TTC549 (cell line): ENCODE measurements around the gene CHST1.

Experiments
- FAIRE-seq: peaks from 2 replicates; lab custom pipeline; 2012; peaks lifted over from hg19 to GRCh38; lab: Jason Lieb, UNC

The CHST1 gene

DNA sequence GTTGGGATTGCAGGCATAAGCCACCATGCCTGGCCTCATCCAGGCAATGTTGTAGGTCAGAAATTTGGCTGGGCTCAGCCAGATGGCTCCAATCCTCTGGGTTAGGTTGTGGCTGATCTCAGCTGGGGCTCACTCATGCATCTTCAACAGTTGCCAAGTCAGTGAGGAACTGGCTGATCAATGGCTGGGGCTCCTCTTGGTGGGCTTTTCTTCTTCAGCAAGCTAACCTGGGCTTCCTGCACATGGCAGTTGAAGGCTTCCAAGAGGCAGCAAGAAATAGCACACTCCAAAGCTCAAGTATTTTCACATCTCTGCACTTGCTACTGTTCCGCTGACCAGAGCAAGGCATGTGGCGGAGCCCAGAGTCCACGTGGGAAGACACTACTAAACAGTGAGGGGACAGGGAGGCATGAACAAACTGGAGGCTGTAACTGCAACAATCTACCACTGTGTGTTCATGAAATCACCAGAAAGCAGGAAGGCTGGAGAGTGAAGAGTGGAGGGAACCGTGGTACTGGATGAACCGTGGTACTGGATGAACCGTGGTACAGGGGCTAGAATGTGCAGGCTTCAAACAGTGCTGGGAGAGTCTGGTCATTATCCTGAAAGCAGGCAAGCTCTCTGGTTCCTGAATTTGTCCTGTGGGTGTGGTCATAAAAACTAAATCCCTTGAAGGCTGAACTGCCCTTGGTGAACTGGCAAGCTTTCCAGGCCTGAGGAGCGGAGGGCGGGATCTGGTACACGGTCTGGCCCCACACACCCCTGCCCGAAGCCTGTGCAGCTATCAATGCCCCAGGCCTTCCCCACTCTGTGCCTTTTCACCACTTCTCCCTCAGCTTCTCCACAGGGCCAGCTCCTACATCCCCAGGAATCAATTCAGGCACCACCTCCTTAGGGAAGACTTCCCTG lies 20.2 kb downstream of the CHST1 start:
- no peak for FAIRE-seq

DNA sequence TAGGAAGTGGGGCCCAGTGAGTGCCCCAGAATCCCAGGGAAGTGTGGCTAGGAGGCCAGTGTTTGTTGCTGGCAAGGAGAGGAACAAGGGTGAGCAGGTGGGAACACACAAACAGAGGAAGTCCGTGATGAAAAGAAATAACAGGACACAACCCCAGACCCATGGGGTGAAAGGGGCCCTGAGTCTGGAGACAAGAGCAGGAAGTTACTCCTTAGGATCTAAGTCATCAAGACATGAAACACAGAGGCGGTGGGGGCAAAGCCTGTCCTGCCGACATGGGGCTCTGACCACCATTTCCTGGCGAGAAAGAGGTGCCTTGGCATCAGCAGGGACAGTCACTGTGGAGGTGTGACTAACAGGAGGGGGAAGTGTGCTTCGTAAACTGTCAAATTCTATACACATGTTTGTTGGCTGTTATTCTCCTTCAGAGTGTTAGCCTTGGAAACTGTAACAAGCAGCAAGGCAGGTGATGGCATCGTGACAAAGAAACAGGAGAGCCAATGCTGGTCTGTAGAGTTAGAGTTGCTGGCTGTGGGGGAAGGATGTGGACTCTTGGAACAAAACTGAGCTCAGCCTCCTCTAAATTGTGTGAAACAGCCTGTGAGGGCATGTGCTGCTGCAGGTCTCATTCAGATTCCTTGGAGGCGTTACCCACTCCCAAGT lies 21.7 kb downstream of the CHST1 start:
- FAIRE-seq, result no peak

DNA sequence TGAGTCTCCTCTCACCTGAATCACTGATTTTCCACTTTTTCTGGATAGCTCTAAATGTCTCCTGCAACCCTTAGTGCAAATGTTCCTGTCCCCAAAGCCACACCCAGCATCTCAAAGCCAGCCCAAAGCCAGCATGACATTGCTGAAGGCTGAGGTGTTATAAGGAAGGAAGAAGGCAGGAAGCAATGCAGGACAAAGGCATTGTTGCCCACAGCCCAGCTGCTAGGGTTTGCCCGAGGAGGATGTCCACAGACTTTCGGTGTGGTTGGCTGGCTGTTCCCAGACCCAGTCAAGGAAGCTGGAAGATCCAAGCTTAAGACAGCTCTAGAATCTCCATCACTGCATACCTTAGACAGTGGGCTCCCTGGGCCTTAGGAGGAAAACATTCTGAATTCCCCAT lies 23.5 kb downstream of the CHST1 start:
- FAIRE-seq, result no peak

DNA sequence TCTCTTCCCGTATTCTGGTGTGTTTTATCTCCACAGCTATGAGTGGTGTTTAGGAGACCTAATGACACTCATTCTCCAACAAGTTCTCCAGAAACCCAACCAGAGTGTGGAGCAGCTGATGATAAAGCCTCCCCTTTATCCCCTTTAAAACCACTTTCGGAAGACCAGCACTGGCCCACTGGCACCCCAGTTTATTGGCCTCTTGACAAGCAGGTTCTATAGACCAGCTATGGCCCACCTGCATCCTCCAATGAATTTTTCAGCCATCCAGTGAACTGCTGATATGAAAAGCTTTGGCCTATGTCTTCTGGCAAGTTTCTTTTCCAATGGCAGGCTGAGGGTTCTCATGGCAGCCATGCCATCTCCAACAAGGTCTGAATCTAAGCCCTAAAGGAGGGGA lies 27.4 kb downstream of the CHST1 start:
- FAIRE-seq, result no peak

DNA sequence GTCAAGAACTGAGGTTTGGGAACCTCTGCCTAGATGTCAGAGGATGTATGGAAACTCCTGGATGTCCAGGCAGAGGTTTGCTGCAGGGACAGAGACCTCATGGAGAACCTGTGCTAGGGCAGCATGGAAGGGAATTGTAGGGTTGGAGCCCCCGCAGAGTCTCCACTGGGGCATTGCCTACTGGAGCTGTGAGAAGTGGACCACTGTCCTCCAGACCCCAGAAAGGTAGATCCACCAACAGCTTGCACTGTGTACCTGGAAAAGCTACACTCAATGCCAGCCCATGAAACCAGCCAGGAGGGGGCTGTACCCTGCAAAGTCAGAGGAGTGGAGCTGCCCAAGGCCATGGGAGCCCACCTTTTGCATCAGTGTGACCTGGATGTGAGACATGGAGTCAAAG lies 29.5 kb downstream of the CHST1 start:
- no peak for FAIRE-seq

DNA sequence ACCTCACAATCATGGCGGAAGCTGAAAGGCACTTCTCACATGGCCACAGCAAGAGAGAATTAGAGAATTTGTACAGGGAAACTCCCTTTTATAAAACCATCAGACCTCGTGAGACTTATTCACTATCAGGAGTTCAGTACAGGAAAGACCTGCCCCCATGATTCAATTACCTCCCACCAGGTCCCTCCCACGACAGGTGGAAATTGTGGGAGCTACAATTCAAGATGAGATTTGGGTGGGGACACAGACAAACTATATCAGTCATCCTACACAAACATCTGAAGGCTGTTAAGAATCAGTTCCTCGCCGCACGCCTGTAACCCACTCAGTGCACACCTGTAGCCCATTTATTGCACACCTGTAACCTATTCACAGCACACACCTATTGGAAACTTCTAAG lies 39.8 kb downstream of the CHST1 start:
- no peak for FAIRE-seq

DNA sequence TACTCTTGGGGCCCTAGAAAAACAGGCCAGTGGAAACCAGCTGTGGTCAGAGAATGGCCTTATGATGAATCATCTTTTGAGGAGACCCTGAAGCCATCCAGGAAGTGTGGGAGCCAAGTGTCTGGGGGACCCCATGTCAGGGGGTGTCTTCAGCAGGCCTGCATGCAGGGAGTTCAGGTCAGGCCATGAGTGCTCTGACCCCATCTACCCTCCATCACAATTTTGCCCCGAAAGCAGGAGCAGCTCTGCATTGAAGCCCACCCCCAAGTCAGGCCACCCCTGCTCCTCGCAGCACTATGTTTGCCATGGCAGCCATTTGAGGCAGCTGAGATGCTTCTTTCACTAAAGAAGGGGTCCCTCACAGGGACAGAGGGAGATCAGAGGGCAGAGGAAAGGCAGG lies 41.3 kb downstream of the CHST1 start:
- FAIRE-seq, result no peak

DNA sequence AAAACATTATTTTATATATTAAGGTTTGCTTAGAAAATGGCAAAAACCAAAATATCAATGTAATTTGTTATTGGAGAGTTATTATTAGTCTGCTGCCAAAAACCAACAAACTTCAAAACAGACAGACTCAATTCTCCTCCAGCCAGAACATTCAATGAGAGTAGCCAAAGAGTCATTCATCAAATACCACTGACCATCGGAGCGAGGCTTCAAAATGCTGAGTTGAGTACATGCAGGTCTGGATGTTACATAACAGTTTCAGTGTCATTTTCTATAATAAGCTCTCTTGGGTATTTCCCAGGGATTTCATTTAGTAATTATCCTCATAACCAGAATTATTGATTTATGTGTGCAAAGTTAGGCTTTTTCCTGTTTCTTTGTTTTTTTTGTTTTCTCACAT lies 42.6 kb downstream of the CHST1 start:
- FAIRE-seq, result no peak

GRCh38 chr11:45622283-45622682 lies 43.1 kb downstream of the CHST1 start:
- no peak for FAIRE-seq

DNA sequence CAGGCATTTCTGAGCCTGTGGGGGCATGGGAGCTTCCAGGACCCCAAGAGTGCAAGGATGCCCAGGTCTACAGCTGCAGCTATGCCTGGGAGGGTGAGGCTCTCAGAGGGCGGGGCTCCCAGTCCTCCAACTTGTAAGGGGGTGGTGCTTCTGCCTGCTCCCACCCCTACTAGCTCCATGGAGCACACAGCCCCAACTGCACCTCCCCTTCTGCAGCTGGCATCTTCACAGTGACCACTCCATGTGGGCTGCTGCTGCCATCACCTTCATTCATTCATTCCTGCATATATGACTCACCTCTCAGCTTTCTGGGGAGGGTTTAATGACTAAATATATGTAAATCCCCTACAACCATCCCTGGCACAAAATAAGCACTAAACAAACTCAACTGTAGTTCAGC lies 43.8 kb downstream of the CHST1 start:
- no peak for FAIRE-seq

- FAIRE-seq, result no peak
These were observed 45.2 kb downstream of the CHST1 start for GRCh38 chr11:45620243-45620642.

GRCh38 chr11:45618897-45619296 lies 46.5 kb downstream of the CHST1 start:
- no peak for FAIRE-seq

- FAIRE-seq, result no peak
These were observed 47.4 kb downstream of the CHST1 start for GRCh38 chr11:45617871-45618601.

GRCh38 chr11:45616802-45617549 lies 48.4 kb downstream of the CHST1 start:
- FAIRE-seq, result no peak

DNA sequence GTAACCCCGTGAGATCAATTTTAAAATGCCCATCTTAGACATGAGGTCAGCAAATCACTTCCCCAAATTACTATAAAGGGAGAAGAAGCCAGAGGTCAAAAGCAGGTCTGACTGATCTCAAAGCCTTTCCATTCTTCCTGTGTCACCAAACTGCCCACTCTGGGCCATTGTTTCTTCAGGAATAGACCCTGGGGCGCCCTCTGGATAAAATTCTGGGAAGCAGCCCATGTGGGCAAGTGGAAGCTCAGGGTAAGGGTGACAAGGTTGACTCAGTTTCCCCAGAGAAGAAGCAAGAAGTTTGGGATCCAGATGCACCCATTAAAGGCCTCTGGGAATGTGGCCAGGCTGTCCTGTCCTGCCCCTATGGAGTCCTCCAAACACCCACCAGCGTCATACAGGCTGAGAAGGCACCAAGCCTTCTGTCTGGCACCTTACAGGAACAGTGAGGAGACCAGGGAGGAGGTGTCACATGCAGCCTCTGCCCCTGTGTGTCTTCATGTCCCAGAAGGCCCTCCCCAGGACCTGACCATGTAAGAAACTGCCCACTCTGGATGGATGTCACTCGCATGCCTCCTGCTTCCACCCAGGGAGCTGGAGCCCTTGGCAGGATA lies 50.1 kb downstream of the CHST1 start:
- no peak for FAIRE-seq

- no peak for FAIRE-seq
These were observed 51.1 kb downstream of the CHST1 start for GRCh38 chr11:45614196-45614828.

GRCh38 chr11:45610627-45611026 lies 54.8 kb downstream of the CHST1 start:
- no peak for FAIRE-seq

DNA sequence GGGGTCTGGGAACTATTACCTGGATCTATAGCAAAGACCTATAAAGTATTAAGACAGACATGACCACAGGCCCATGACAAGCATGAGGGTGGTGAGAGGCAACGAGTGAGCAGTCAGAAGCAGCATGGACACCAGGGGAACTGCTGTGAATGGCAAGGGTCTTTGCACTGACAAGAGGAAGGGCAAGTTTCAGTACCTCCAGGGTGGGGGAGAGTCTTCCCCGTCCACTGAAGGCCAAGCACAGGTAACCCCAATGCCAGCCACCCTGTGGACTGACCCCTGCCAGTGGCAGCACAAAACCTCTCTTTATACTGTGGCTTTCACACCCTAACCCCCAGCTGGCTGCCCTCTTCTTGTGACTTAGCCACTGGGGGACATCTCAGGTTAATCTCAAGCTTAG lies 55.5 kb downstream of the CHST1 start:
- FAIRE-seq, result no peak

GRCh38 chr11:45609337-45609736 lies 56.1 kb downstream of the CHST1 start:
- FAIRE-seq, result no peak

DNA sequence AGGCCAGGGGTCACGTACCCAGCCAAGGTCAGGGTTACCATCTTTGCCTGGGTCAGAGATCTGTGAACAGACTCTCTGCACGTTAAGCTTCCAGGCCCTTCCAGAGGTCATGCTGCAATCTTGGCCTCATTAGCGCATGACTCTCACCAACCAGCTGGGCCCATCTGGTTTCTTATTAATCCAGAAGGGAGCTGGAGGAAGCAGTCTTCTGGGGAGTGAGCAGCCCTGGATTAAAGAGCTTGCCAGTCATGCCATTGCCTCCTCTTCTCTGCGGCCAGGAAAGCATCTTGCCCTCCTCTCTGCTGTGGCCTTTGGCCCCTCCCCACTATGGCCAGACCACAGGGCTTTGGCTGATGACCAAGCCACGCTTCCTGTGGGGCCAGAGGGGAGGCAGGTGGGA lies 57.4 kb downstream of the CHST1 start:
- no peak for FAIRE-seq

GRCh38 chr11:45606514-45607281 lies 58.7 kb downstream of the CHST1 start:
- no peak for FAIRE-seq
